ENCODE results near the gene TECTB. TPM values are rescaled to one million over a fixed set of nuclear protein-coding genes. Genes with fewer than 3 reads are reported as not detected.
A peak's percentile ranks its signal among the peaks of the same experiment; 100 is the strongest.

TECTB gene
- total RNA-seq, 1 donor from 2014 or later = not detected

- Histone ChIP-seq H3K9me3 (ENCODE audit: insufficient read depth, low read depth, low read length) (no peaks in the 10 kb centered on the region), H3K79me2 (ENCODE audit: insufficient read depth, low read length) (no peaks in the 10 kb centered on the region), H2AFZ (ENCODE audit: low read depth, low read length) (no peak overlapping the region), H3K27me3 (ENCODE audit: insufficient read depth, low read length) (no peaks in the 10 kb centered on the region), H3K4me2 (ENCODE audit: low read length) (peak overlapping the region; percentile 31), H4K20me1 (ENCODE audit: insufficient read depth, low read length) (no peaks in the 10 kb centered on the region), H3K9ac (ENCODE audit: low read length) (no peak overlapping the region), H3K27ac (ENCODE audit: low read depth, low read length) (no peak overlapping the region), H3K4me3 (ENCODE audit: insufficient read depth, low read depth, low read length) (no peak overlapping the region), H3K4me1 (ENCODE audit: insufficient read depth, low read length) (no peaks in the 10 kb centered on the region), H3K36me3 (ENCODE audit: insufficient read depth, low read length) (no peaks in the 10 kb centered on the region)
- Mint-ChIP-seq H3K36me3 (ENCODE audit: low read depth, unreplicated experiment) (no peaks in the 10 kb centered on the region), H3K4me3 (ENCODE audit: unreplicated experiment) (no peak overlapping the region), H3K4me1 (ENCODE audit: low read depth, unreplicated experiment) (peaks cover 13% of the 10 kb centered on the region), H3K27ac (ENCODE audit: unreplicated experiment) (peak overlapping the region; percentile 70), H3K9me3 (ENCODE audit: unreplicated experiment) (no peaks in the 10 kb centered on the region), H3K27me3 (ENCODE audit: low read depth, unreplicated experiment) (no peaks in the 10 kb centered on the region)
- FAIRE-seq = peak; percentile 77
- peak; percentile 26 for DNase-seq (ENCODE audit: low read depth)
- TF ChIP-seq EZH2 (IDR thresholded peaks at IDR 0.05; ENCODE audit: insufficient read depth, low read length) (no peak), CTCF (IDR thresholded peaks at IDR 0.05; ENCODE audit: insufficient read depth, low read depth, low read length) (no peak)
Observed at GRCh38 chr10:112261281-112261822, 21.8 kb upstream of the TECTB start.

- Mint-ChIP-seq H3K27me3 (ENCODE audit: low read depth, unreplicated experiment) (no peaks in the 10 kb centered on the region), H3K36me3 (ENCODE audit: low read depth, unreplicated experiment) (no peaks in the 10 kb centered on the region), H3K4me1 (ENCODE audit: low read depth, unreplicated experiment) (peaks cover 13% of the 10 kb centered on the region), H3K4me3 (ENCODE audit: unreplicated experiment) (no peak overlapping the region), H3K9me3 (ENCODE audit: unreplicated experiment) (no peaks in the 10 kb centered on the region), H3K27ac (ENCODE audit: unreplicated experiment) (no peak overlapping the region)
- TF ChIP-seq CTCF (IDR thresholded peaks at IDR 0.05; ENCODE audit: insufficient read depth, low read depth, low read length) (no peak), EZH2 (IDR thresholded peaks at IDR 0.05; ENCODE audit: insufficient read depth, low read length) (no peak)
- H3K9ac ChIP-seq (ENCODE audit: low read length) = no peak overlapping the region
- H3K27ac ChIP-seq (ENCODE audit: low read depth, low read length) = no peak overlapping the region
- H3K27me3 ChIP-seq (ENCODE audit: insufficient read depth, low read length) = no peaks in the 10 kb centered on the region
- H3K9me3 ChIP-seq (ENCODE audit: insufficient read depth, low read depth, low read length) = no peaks in the 10 kb centered on the region
- no peaks in the 10 kb centered on the region for H3K4me1 ChIP-seq (ENCODE audit: insufficient read depth, low read length)
- H3K4me3 ChIP-seq (ENCODE audit: insufficient read depth, low read depth, low read length) = no peak overlapping the region
- H3K4me2 ChIP-seq (ENCODE audit: low read length) = no peak overlapping the region
- H2AFZ ChIP-seq (ENCODE audit: low read depth, low read length) = no peak overlapping the region
- H3K36me3 ChIP-seq (ENCODE audit: insufficient read depth, low read length) = no peaks in the 10 kb centered on the region
- no peaks in the 10 kb centered on the region for H4K20me1 ChIP-seq (ENCODE audit: insufficient read depth, low read length)
- DNase-seq (ENCODE audit: low read depth) (peak; percentile 18), FAIRE-seq (no peak)
- no peaks in the 10 kb centered on the region for H3K79me2 ChIP-seq (ENCODE audit: insufficient read depth, low read length)
Observed at GRCh38 chr10:112262546-112262945, 20.7 kb upstream of the TECTB start.

- Mint-ChIP-seq H3K36me3 (ENCODE audit: low read depth, unreplicated experiment) (no peaks in the 10 kb centered on the region), H3K27me3 (ENCODE audit: low read depth, unreplicated experiment) (no peaks in the 10 kb centered on the region), H3K4me1 (ENCODE audit: low read depth, unreplicated experiment) (peaks cover 22% of the 10 kb centered on the region), H3K9me3 (ENCODE audit: unreplicated experiment) (no peaks in the 10 kb centered on the region), H3K27ac (ENCODE audit: unreplicated experiment) (no peak overlapping the region), H3K4me3 (ENCODE audit: unreplicated experiment) (no peak overlapping the region)
- Histone ChIP-seq H3K27ac (ENCODE audit: low read depth, low read length) (no peak overlapping the region), H3K27me3 (ENCODE audit: insufficient read depth, low read length) (no peaks in the 10 kb centered on the region), H3K36me3 (ENCODE audit: insufficient read depth, low read length) (no peaks in the 10 kb centered on the region), H4K20me1 (ENCODE audit: insufficient read depth, low read length) (no peaks in the 10 kb centered on the region), H3K9me3 (ENCODE audit: insufficient read depth, low read depth, low read length) (no peaks in the 10 kb centered on the region), H3K9ac (ENCODE audit: low read length) (no peak overlapping the region), H3K79me2 (ENCODE audit: insufficient read depth, low read length) (no peaks in the 10 kb centered on the region), H3K4me1 (ENCODE audit: insufficient read depth, low read length) (peaks cover 7% of the 10 kb centered on the region), H2AFZ (ENCODE audit: low read depth, low read length) (no peak overlapping the region), H3K4me2 (ENCODE audit: low read length) (no peak overlapping the region), H3K4me3 (ENCODE audit: insufficient read depth, low read depth, low read length) (no peak overlapping the region)
- DNase-seq (ENCODE audit: low read depth) = no peak
- TF ChIP-seq CTCF (IDR thresholded peaks at IDR 0.05; ENCODE audit: insufficient read depth, low read depth, low read length) = no peak
- TF ChIP-seq EZH2 (IDR thresholded peaks at IDR 0.05; ENCODE audit: insufficient read depth, low read length) = no peak
- FAIRE-seq = no peak
Observed at GRCh38 chr10:112265745-112266144, 17.5 kb upstream of the TECTB start.
